Psoas muscle (tissue), 8 donors: ENCODE data around the gene CD74. TPM values are rescaled to one million over a fixed set of nuclear protein-coding genes. Genes with fewer than 3 reads are reported as not detected.
"Not testable (repeated sequence)": the region's sequence is repeated elsewhere in the genome, so short reads cannot be mapped to it uniquely, and the experiment has no call there.

Source experiments
- ATAC-seq, 4 donors: fragments of 200-7000 bp; cut with Tn5 transposase; one replicate each; pipeline ENCODE4 v1.9.1; 2020; ENCODE audit warnings: moderate library complexity in 3 of 4, mild to moderate bottlenecking in 2 of 4
- DNase-seq, 2 donors: peaks; one replicate each; pipeline ENCODE4 v3.0.0-alpha.2; 2020
- H3K27ac ChIP-seq: fragments of 200-600 bp; one replicate; pipeline ENCODE4 v1.8.0; 2022
- H3K27me3 ChIP-seq, 3 donors: fragments of 200-600 bp in 1 of 3; one replicate each; pipeline versions ENCODE4 v1.6.1 to v1.8.0; 2013 to 2022; ENCODE audit warnings: low read length in 2 of 3, mild to moderate bottlenecking in 2 of 3, moderate library complexity in 1 of 3; ENCODE audit not compliant: insufficient read depth in 3 of 3
- H3K36me3 ChIP-seq, 2 donors: fragments of 200-600 bp in 1 of 2; one replicate each; pipeline versions ENCODE4 v1.6.1 to v1.8.0; 2013 to 2022; ENCODE audit warnings: low read depth in 1 of 2, mild to moderate bottlenecking in 1 of 2, moderate library complexity in 1 of 2; ENCODE audit not compliant: insufficient read depth in 1 of 2
- H3K4me1 ChIP-seq: fragments of 200-600 bp; one replicate; pipeline ENCODE4 v1.8.0; 2022
- H3K4me3 ChIP-seq: fragments of 200-600 bp; one replicate; pipeline ENCODE4 v1.8.0; 2022; ENCODE audit warnings: mild to moderate bottlenecking
- H3K9me3 ChIP-seq: fragments of 200-600 bp; one replicate; pipeline ENCODE4 v1.8.0; 2022
- WGBS, 3 donors: extraction: QIAGEN DNeasy Blood & Tissue Kit; methylation state at CpG; one replicate each; pipeline versions ENCODE4 v1.1.6 to v1.1.7; 2013; 5-methylcytosine and 5-hydroxymethylcytosine counted together
- intact Hi-C, 2 donors: fragments of 100-400 bp; cut with DNase I; formaldehyde crosslinking; loops; one replicate each; pipeline versions ENCODE4 v1.11.0 to v1.14.2; 2022
- polyA plus RNA-seq, 3 donors: library from polyadenylated mRNA; stranded (reverse); fragments of 200-250 nt; gene quantifications; one replicate each; pipeline ENCODE4 v1.2.3, GENCODE V29; 2013
- total RNA-seq, 4 donors: library from RNA; stranded (reverse); fragmentation: NEBNext Ultra II Directional in 2 of 4; extraction: Animal tissue kit (Norgen Biotek cat#: 25700) in 2 of 4; gene quantifications; one replicate each; pipeline versions ENCODE4 v1.2.1 to v1.2.4, GENCODE V29; 2021 to 2023
- TF ChIP-seq, protein P1 (sequence below): fragments of 200-600 bp; IDR thresholded peaks from one replicate; pipeline ENCODE4 v1.8.0; 2022; ENCODE audit warnings: antibody characterized with exemption
- donor health status: healthy with polysubstance abuse.
- donor health status: DM: no; HTN: no; CAD: no; lungs with moderate emphysema.
- donor health status: Bipolar disorder and iron deficiency.
- donor health status: healthy.
- donor health status: DM: yes; HTN: yes; CAD: no.
- donor health status: DM: no; HTN: no; CAD: no.
- donor health status: DM: no; HTN: no; CAD: no.
- donor health status: DM: yes; HTN: yes; CAD: no.

Gene CD74
- total and polyA plus RNA-seq, 7 donors: 66.5 to 299 (median 92.0) TPM

DNA sequence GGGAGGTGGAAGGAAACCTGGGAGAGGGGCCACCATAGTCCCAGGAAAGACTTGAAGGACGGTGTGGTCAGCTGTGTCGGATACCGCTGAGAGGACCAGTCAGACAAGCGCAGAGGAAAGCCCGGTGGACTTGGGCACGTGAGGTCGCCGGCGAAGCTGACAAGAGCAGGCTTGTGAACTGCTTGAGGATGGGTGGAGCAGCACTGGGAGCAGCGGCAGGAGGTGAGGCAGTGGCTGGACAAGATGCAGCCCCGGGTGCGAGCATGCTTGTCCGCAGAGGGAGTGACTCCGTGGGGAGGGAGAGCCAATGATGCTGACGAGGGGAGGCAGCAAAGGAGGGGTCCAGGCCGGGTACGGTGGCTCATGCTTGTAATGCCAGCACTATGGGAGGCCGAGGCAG lies 18.3 kb upstream of the CD74 start:
- 84 to 87% (median 85%) methylated on average over 18 of the region's 18 CpGs for WGBS, 3 donors
- ATAC-seq (no peak), DNase-seq (no peak)
- H3K27ac ChIP-seq: no peak overlapping the region
- intact Hi-C loops: loop anchor here in 1 of 2 donors (2.0 to 10.0 kb wide), 3 partner anchors 22 to 156 kb away; no protein-coding TSS in a partner anchor
- H3K36me3 ChIP-seq: no peaks in the 10 kb centered on the region
- TF ChIP-seq, protein P1, sequence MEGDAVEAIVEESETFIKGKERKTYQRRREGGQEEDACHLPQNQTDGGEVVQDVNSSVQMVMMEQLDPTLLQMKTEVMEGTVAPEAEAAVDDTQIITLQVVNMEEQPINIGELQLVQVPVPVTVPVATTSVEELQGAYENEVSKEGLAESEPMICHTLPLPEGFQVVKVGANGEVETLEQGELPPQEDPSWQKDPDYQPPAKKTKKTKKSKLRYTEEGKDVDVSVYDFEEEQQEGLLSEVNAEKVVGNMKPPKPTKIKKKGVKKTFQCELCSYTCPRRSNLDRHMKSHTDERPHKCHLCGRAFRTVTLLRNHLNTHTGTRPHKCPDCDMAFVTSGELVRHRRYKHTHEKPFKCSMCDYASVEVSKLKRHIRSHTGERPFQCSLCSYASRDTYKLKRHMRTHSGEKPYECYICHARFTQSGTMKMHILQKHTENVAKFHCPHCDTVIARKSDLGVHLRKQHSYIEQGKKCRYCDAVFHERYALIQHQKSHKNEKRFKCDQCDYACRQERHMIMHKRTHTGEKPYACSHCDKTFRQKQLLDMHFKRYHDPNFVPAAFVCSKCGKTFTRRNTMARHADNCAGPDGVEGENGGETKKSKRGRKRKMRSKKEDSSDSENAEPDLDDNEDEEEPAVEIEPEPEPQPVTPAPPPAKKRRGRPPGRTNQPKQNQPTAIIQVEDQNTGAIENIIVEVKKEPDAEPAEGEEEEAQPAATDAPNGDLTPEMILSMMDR: no peak
- H3K4me3 ChIP-seq: no peak overlapping the region
- no peaks in the 10 kb centered on the region for H3K9me3 ChIP-seq
- H3K4me1 ChIP-seq: no peaks in the 10 kb centered on the region
- H3K27me3 ChIP-seq: no peaks in the 10 kb centered on the region

DNA sequence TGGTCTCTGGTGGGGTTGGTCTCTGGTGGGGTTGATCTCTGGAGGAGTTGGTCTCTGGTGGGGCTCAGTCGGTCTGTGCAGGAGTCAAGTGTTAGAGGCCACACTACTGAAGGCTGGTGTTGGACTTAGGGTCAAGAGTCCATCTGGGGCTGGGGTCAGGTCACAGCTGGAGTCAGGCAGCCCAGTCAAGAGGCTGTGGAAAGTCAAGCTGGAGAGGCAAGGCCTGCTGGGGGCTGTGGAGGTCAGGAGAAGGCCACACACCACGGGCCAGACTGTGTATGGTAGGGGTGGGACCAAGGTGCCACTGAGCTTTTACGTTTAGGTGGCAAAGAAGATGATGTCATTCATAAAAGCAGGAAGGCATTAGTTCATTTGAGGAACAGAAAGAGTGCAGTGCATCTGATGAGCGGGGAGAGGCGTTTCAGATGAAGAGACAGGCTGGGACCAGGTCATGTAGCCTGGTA lies 16.7 kb upstream of the CD74 start:
- WGBS, 3 donors: 82 to 85% (median 83%) methylated on average over 5 of the region's 5 CpGs
- TF ChIP-seq, protein P1: no peak
- Histone ChIP-seq H3K4me3 (no peak overlapping the region), H3K36me3 (no peaks in the 10 kb centered on the region), H3K27ac (no peak overlapping the region), H3K4me1 (no peaks in the 10 kb centered on the region), H3K9me3 (no peaks in the 10 kb centered on the region), H3K27me3 (no peaks in the 10 kb centered on the region)
- ATAC-seq: no peak
- intact Hi-C loops: no loop called here
- no peak for DNase-seq

DNA sequence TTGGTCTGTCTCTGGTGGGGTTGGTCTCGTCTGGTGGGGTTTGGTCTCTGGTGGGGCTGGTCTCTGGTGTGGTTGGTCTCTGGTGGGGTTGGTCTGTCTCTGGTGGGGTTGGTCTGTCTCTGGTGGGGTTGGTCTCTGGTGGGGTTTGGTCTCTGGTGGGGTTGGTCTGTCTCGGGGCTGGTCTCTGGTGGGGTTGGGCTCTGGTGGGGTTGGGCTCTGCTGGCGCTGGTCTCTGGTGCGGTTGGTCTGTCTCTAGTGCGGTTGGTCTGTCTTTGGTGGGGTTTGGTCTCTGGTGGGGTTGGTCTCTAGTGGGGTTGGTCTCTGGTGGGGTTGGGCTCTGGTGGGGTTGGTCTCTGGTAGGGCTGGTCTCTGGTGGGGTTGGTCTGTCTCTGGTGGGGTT lies 16.3 kb upstream of the CD74 start:
- TF ChIP-seq, protein P1: no peak
- Histone ChIP-seq H3K9me3 (no peaks in the 10 kb centered on the region), H3K4me3 (no peak overlapping the region), H3K27me3 (no peaks in the 10 kb centered on the region), H3K27ac (no peak overlapping the region), H3K4me1 (no peaks in the 10 kb centered on the region), H3K36me3 (no peaks in the 10 kb centered on the region)
- ATAC-seq (no peak), DNase-seq (no peak)
- intact Hi-C loops: no loop called here
- 88 to 99% (median 98%) methylated on average over 5 of the region's 5 CpGs for WGBS, 3 donors

DNA sequence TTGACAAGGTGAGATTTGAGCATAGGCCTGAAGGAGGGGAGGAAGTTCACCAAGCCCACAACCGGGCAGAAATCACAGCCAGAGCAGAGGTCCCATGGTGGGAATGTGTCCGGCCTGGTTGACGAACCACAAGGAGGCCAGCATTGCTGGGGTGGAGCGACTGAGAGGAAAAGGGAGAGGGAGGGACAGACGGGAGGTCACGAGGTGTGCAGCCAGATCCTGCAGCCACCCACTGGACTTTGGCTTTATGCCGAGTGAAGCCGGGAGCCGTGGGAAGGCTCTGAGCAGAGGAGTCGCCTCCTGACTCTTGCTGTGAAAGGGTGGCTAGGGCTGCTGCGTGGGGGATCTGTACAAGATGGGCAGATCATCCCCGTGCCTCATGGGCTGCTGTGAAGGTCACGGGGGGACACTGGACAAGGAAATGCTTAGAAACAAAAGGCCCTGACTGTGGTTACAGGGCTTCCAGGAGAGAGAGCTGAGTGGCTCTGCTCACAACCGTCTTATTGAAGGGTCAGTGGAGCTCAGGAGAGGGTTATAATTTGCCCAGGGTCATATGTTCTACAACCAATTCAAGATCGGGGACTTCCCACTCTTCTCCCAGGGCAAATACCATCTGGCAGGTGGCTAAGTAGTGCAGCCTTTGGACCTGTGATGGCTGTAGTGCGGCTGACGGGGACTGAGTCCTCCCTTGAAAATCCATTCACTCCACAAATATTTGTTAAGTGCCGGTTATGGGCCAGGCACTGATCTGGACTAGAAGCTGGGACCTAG lies 15.6 kb upstream of the CD74 start:
- Histone ChIP-seq H3K4me1 (no peaks in the 10 kb centered on the region), H3K4me3 (no peak overlapping the region), H3K36me3 (no peaks in the 10 kb centered on the region), H3K27me3 (no peaks in the 10 kb centered on the region), H3K27ac (peak overlapping the region; percentile 16), H3K9me3 (no peaks in the 10 kb centered on the region)
- 40 to 44% (median 42%) methylated on average over 18 of the region's 18 CpGs for WGBS, 3 donors
- intact Hi-C loops: no loop called here
- ATAC-seq (peak in 3 of 4 donors; percentile 54 to 65 (median 61)), DNase-seq (peak; percentile 60 to 72)
- TF ChIP-seq, protein P1: no peak

DNA sequence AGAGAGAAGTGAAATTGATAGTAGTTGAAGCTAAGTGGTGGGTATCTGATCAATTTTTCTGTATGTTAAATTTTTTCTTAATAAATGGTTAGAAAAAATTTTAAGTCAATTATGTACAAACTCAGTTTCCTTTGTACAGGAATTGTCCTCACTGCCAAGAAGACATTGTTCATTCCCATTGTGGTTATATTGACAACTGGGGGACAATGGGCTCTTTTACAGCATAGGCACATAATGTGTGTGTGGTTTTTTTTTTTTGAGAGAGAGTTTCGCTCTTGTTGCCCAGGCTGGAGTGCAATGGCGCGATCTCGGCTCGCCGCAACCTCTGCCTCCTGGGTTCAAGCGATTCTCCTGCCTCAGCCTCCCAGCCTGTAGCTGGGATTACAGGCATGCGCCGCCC lies 13.5 kb upstream of the CD74 start:
- H3K4me3 ChIP-seq, H3K36me3 ChIP-seq, H3K27ac ChIP-seq, ATAC-seq, DNase-seq, intact Hi-C loops, H3K9me3 ChIP-seq, H3K27me3 ChIP-seq, H3K4me1 ChIP-seq: not testable (repeated sequence)
- 94 to 96% (median 95%) methylated on average over 9 of the region's 9 CpGs for WGBS, 3 donors
